Esophagus squamous epithelium (tissue), 5 donors: ENCODE measurements around the gene DGKK. TPM values are rescaled to one million over a fixed set of nuclear protein-coding genes. Genes with fewer than 3 reads are reported as not detected.

Experiments used
- DNase-seq: peaks from one replicate; lab custom pipeline; 2025; lab: John Stamatoyannopoulos, UW
- H3K27ac ChIP-seq, 4 donors: fragments of 200-600 bp; sonication (generic); one replicate each; pipeline ENCODE4 v1.5.1; 2016 to 2019; ENCODE audit warnings: mild to moderate bottlenecking in 1 of 4
- H3K27me3 ChIP-seq, 4 donors: fragments of 200-600 bp; sonication (generic); 1 replicate in 3 of 4; 2 replicates in 1 of 4; pipeline versions ENCODE4 v1.5.1 to v1.6.0; 2017 to 2021; ENCODE audit warnings: antibody characterized with exemption in 1 of 4
- H3K36me3 ChIP-seq, 3 donors: fragments of 200-600 bp; sonication (generic); one replicate each; pipeline ENCODE4 v1.5.1; 2016 to 2019
- H3K4me1 ChIP-seq, 3 donors: fragments of 200-600 bp; sonication (generic); one replicate each; pipeline ENCODE4 v1.5.1; 2017 to 2019
- H3K4me3 ChIP-seq, 4 donors: fragments of 200-600 bp; sonication (generic); 1 replicate in 3 of 4; 2 replicates in 1 of 4; pipeline ENCODE4 v1.5.1; 2016 to 2019; ENCODE audit warnings: mild to moderate bottlenecking in 2 of 4, moderate library complexity in 1 of 4
- H3K9me3 ChIP-seq, 3 donors: fragments of 200-600 bp; sonication (generic); one replicate each; pipeline ENCODE4 v1.5.1; 2016 to 2019
- POLR2A ChIP-seq, 4 donors: fragments of 450-650 bp; IDR thresholded peaks; one replicate each; pipeline ENCODE4 v1.6.1; 2017; ENCODE audit warnings: antibody characterized with exemption in 4 of 4, mild to moderate bottlenecking in 4 of 4, moderate library complexity in 3 of 4
- WGBS, 2 donors: methylation state at CpG; one replicate each; pipeline ENCODE4 v1.1.5; 2018; 5-methylcytosine and 5-hydroxymethylcytosine counted together
- intact Hi-C: fragments of 100-400 bp; cut with DNase I; formaldehyde crosslinking; loops from one replicate; pipeline ENCODE4 v1.15.0; 2022
- total RNA-seq, 4 donors: library from RNA; depleted of rRNA; stranded (reverse); fragments of >200 nt; gene quantifications; one replicate each; pipeline ENCODE4 v1.1.0, GENCODE V29; 2016
- TF ChIP-seq, protein P1 (sequence below), 6 experiments: fragments of 450-650 bp in 4 of 6; fragments of 200-600 bp in 2 of 6; sonication (generic) in 2 of 6; IDR thresholded peaks; one replicate each; pipeline ENCODE4 v1.5.1; 2016 to 2019; ENCODE audit warnings: antibody characterized with exemption in 6 of 6, mild to moderate bottlenecking in 4 of 6, moderate library complexity in 4 of 6
- donor health status: DM: yes; HTN: yes; CAD: no.

The DGKK gene
- total RNA-seq, 4 donors from 2014 or later = not detected

GRCh38 chrX:50484662-50485061, 14.0 kb upstream of the DGKK start:
- Histone ChIP-seq H3K9me3 (no peaks in the 10 kb centered on the region), H3K27me3 (no peaks in the 10 kb centered on the region), H3K4me3 (no peak overlapping the region), H3K4me1 (no peaks in the 10 kb centered on the region), H3K27ac (no peak overlapping the region), H3K36me3 (no peaks in the 10 kb centered on the region)
- no peak for DNase-seq
- 67 to 83% methylated on average over 1 of the region's 1 CpG for WGBS, 2 donors
- no peak for TF ChIP-seq POLR2A (IDR thresholded peaks at IDR 0.05)
- TF ChIP-seq, protein P1, sequence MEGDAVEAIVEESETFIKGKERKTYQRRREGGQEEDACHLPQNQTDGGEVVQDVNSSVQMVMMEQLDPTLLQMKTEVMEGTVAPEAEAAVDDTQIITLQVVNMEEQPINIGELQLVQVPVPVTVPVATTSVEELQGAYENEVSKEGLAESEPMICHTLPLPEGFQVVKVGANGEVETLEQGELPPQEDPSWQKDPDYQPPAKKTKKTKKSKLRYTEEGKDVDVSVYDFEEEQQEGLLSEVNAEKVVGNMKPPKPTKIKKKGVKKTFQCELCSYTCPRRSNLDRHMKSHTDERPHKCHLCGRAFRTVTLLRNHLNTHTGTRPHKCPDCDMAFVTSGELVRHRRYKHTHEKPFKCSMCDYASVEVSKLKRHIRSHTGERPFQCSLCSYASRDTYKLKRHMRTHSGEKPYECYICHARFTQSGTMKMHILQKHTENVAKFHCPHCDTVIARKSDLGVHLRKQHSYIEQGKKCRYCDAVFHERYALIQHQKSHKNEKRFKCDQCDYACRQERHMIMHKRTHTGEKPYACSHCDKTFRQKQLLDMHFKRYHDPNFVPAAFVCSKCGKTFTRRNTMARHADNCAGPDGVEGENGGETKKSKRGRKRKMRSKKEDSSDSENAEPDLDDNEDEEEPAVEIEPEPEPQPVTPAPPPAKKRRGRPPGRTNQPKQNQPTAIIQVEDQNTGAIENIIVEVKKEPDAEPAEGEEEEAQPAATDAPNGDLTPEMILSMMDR (IDR thresholded peaks at IDR 0.05) = no peak
- intact Hi-C loops = no loop called here

DNA sequence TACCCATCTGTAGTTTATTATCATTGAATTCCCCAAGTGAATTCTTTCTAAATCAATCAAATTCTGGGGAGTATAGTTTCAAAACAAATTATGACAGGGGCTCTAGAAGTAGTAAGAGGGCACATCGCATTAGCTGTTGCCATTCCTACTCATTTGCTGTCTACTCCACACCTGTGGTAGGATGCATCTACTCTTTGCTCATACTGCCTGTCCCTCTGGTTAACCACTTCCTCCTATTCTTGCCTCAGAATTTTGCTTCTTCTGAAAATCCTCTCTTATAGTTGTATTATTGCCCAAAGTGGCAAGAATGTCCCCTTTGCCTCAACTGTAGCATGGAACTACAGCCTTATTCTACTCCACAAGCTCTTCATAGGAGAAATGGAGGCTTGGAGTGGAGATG, 12.7 kb upstream of the DGKK start:
- H3K36me3 ChIP-seq = no peaks in the 10 kb centered on the region
- no peaks in the 10 kb centered on the region for H3K27me3 ChIP-seq
- DNase-seq = no peak
- H3K4me1 ChIP-seq = no peaks in the 10 kb centered on the region
- H3K4me3 ChIP-seq = no peak overlapping the region
- no peaks in the 10 kb centered on the region for H3K9me3 ChIP-seq
- no peak overlapping the region for H3K27ac ChIP-seq
- TF ChIP-seq, protein P1 (IDR thresholded peaks at IDR 0.05) = no peak
- TF ChIP-seq POLR2A (IDR thresholded peaks at IDR 0.05) = no peak
- 0% methylated on average over 1 of the region's 1 CpG for WGBS, 2 donors
- intact Hi-C loops = no loop called here

DNA sequence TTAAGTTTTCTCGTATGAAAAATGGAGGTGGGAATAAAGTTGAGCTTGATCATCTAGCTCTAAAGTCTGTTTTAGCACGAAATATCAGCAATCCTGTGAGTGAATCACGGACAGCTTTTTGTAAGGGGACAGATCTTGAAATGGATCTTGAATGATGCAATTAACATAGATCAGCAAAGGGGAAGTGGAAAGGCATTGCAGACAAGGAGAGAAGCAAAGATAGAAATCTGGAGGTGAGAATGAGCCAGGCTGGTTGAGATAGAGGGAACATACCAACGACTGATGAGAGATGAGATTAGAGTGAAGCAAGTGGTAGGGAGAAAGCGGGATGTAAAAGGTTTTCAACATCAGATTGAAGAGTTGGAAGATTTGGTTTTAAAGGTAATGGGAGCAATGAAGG, 4.6 kb upstream of the DGKK start:
- H3K27me3 ChIP-seq = peaks cover 0 to 51% (median 13%) of the 10 kb centered on the region in 4 donors
- 56 to 64% methylated on average over 5 of the region's 5 CpGs for WGBS, 2 donors
- no peak overlapping the region for H3K27ac ChIP-seq
- DNase-seq = no peak
- TF ChIP-seq POLR2A (IDR thresholded peaks at IDR 0.05) = no peak
- TF ChIP-seq, protein P1 (IDR thresholded peaks at IDR 0.05) = no peak
- H3K4me1 ChIP-seq = peaks cover 0 to 13% (median 0%) of the 10 kb centered on the region in 3 donors
- intact Hi-C loops = no loop called here
- H3K4me3 ChIP-seq = no peak overlapping the region
- no peaks in the 10 kb centered on the region for H3K36me3 ChIP-seq
- H3K9me3 ChIP-seq = no peaks in the 10 kb centered on the region

DNA sequence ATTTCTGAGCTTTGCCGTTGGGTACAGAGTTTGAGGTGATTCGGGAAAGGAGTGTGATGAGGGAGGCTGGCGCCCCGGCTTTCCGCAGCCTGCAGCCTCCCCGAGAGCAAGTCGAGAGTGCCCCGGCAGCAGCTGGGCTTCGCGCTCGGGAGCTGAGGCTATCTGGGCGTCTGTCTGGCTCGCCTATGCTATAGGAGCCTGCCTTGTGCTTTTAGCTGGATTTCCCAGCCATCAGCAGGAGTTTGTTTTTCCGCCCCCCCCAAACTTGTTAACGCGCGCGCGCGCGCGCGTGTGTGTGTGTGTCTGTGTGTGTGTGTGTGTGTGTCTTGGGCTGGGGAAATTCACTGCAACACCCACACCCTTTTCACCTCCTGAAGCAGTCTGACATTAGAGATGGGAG, 765 bp upstream of the DGKK start:
- Histone ChIP-seq H3K36me3 (no peaks in the 10 kb centered on the region), H3K27ac (no peak overlapping the region), H3K4me1 (peaks cover 0 to 13% (median 0%) of the 10 kb centered on the region in 3 donors), H3K9me3 (no peaks in the 10 kb centered on the region), H3K27me3 (peaks cover 0 to 89% (median 29%) of the 10 kb centered on the region in 4 donors), H3K4me3 (no peak overlapping the region)
- TF ChIP-seq, protein P1 (IDR thresholded peaks at IDR 0.05) = no peak
- no peak for TF ChIP-seq POLR2A (IDR thresholded peaks at IDR 0.05)
- 41% methylated on average over 17 of the region's 23 CpGs; no CpG with 5 or more reads in 1 of the 2 donors for WGBS, 2 donors
- no peak for DNase-seq
- intact Hi-C loops = no loop called here

DNA sequence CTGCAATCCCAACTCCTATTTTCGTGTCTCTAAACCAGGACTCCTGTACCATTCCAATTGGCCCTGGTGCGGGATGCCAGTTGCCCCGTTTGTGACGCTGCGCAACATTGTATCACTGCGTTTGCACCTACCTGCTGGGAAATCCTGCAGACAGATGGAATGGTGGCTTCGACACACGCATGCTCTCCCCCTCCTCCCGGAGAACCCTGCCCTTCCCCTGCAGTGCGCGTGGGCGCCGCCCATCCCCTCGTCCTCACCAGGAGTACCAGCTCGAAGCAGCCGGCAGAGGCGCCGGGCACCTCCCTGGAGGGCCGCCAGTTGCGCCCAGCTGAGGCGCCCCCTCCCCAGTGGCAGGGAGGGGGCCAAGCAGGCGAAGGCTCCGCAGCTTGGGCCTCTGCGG, 1.4 kb downstream of the DGKK start:
- Histone ChIP-seq H3K9me3 (no peaks in the 10 kb centered on the region), H3K4me3 (no peak overlapping the region), H3K27ac (no peak overlapping the region), H3K4me1 (peaks cover 0 to 13% (median 0%) of the 10 kb centered on the region in 3 donors), H3K36me3 (no peaks in the 10 kb centered on the region), H3K27me3 (peaks cover 0 to 99% (median 33%) of the 10 kb centered on the region in 4 donors)
- 29% methylated on average over 18 of the region's 24 CpGs; no CpG with 5 or more reads in 1 of the 2 donors for WGBS, 2 donors
- intact Hi-C loops = no loop called here
- no peak for DNase-seq
- TF ChIP-seq POLR2A (IDR thresholded peaks at IDR 0.05) = no peak

- TF ChIP-seq, protein P1 (IDR thresholded peaks at IDR 0.05) = no peak
- no peak for TF ChIP-seq POLR2A (IDR thresholded peaks at IDR 0.05)
- 19 to 25% methylated on average over 1 of the region's 1 CpG for WGBS, 2 donors
- Histone ChIP-seq H3K4me3 (no peak overlapping the region), H3K4me1 (no peaks in the 10 kb centered on the region), H3K36me3 (no peaks in the 10 kb centered on the region), H3K27me3 (peaks cover 0 to 13% (median 3%) of the 10 kb centered on the region in 4 donors), H3K9me3 (no peaks in the 10 kb centered on the region), H3K27ac (no peak overlapping the region)
- intact Hi-C loops = no loop called here
- DNase-seq = no peak
Measured at GRCh38 chrX:50459615-50460014, 11.0 kb downstream of the DGKK start.
